Type B pancreatic cell (in vitro differentiated cells): ENCODE results near the gene LIPM. TPM values are rescaled to one million over a fixed set of nuclear protein-coding genes. Genes with fewer than 3 reads are reported as not detected.
A peak's percentile ranks its signal among the peaks of the same experiment; 100 is the strongest.

Experiments
- DNase-seq: peaks from one replicate; pipeline ENCODE4 v3.0.0; 2021; ENCODE audit warnings: mixed read lengths; ENCODE audit not compliant: unreplicated experiment; ENCODE audit errors: extremely low spot score
- H3K27ac Mint-ChIP-seq: 2 replicates; pipeline ENCODE4 v1.8.0; 2021; ENCODE audit warnings: mild to moderate bottlenecking, mixed read lengths
- H3K27me3 Mint-ChIP-seq: 2 replicates; pipeline ENCODE4 v1.8.0; 2021; ENCODE audit warnings: mixed read lengths
- H3K36me3 Mint-ChIP-seq: 2 replicates; pipeline ENCODE4 v1.8.0; 2021; ENCODE audit warnings: mixed read lengths
- H3K4me1 Mint-ChIP-seq: one replicate; pipeline ENCODE4 v1.8.0; 2021; ENCODE audit warnings: mixed read lengths; ENCODE audit not compliant: unreplicated experiment
- H3K4me3 Mint-ChIP-seq: 2 replicates; pipeline ENCODE4 v1.8.0; 2021; ENCODE audit warnings: mild to moderate bottlenecking, mixed read lengths
- H3K9me3 Mint-ChIP-seq: 2 replicates; pipeline ENCODE4 v1.8.0; 2021; ENCODE audit warnings: mixed read lengths
- total RNA-seq: library from RNA; stranded (reverse); gene quantifications from 2 replicates; pipeline ENCODE4 v1.2.1, GENCODE V29; 2021; ENCODE audit warnings: low replicate concordance
- TF ChIP-seq, protein P1 (sequence below): fragments of 200-600 bp; sonication (generic); conservative IDR thresholded peaks from 2 replicates; pipeline ENCODE4 v1.5.0; 2021; ENCODE audit warnings: antibody characterized with exemption, mild to moderate bottlenecking

Gene LIPM
- total RNA-seq, 1 donor from 2014 or later = not detected

DNA sequence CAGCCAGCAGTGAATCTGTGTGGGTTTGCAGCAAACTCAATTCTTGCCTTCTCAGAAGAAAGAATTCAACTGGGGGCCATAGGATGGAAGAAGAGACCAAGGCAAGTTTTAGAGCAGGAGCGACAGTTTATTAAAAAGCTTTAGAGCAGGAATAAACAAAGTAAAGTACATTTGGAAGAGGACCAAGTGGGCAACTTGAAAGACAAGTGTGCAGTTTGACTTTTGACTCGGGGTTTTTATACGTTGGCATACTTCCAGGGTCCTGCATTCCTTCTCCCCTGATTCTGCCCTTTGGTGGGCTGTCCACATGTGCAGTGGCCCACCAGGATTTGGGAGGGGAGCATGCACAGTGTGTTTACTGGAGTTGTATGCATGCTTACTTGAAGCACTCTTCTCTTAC lies 52.2 kb downstream of the LIPM start:
- H3K9me3 Mint-ChIP-seq = no peaks in the 10 kb centered on the region
- no peak overlapping the region for H3K4me3 Mint-ChIP-seq

DNA sequence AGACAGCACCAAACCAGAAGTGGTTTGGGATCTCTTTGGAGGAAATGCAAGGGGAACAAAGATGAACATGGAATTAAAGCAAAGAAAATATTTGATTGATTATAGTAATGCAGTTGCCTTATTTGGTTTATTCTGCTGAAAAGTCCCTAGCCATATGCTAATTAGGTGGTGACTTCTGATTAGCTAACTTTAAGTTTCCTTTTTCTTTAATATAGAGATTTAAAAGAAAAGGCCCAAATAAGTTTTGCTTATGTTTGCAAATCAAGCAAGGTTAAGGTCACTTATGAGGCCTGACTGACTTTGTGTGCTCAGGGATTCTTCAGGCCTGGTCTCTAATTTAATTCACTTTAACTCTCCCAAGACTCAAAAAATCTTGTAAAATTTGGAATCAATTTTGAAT lies 55.3 kb downstream of the LIPM start:
- no peak overlapping the region for H3K4me3 Mint-ChIP-seq
- no peaks in the 10 kb centered on the region for H3K9me3 Mint-ChIP-seq
- DNase-seq = no peak
- no peaks in the 10 kb centered on the region for H3K36me3 Mint-ChIP-seq
- peaks cover 7% of the 10 kb centered on the region for H3K4me1 Mint-ChIP-seq
- H3K27ac Mint-ChIP-seq = no peak overlapping the region
- TF ChIP-seq, protein P1, sequence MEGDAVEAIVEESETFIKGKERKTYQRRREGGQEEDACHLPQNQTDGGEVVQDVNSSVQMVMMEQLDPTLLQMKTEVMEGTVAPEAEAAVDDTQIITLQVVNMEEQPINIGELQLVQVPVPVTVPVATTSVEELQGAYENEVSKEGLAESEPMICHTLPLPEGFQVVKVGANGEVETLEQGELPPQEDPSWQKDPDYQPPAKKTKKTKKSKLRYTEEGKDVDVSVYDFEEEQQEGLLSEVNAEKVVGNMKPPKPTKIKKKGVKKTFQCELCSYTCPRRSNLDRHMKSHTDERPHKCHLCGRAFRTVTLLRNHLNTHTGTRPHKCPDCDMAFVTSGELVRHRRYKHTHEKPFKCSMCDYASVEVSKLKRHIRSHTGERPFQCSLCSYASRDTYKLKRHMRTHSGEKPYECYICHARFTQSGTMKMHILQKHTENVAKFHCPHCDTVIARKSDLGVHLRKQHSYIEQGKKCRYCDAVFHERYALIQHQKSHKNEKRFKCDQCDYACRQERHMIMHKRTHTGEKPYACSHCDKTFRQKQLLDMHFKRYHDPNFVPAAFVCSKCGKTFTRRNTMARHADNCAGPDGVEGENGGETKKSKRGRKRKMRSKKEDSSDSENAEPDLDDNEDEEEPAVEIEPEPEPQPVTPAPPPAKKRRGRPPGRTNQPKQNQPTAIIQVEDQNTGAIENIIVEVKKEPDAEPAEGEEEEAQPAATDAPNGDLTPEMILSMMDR = no peak
- no peaks in the 10 kb centered on the region for H3K27me3 Mint-ChIP-seq

More for the DNA sequence above, 52.2 kb downstream of the LIPM start:
- peak overlapping the region; percentile 9 for H3K27ac Mint-ChIP-seq
- DNase-seq = no peak
- peaks cover 11% of the 10 kb centered on the region for H3K4me1 Mint-ChIP-seq
- no peaks in the 10 kb centered on the region for H3K36me3 Mint-ChIP-seq
- TF ChIP-seq, protein P1 = no peak
- H3K27me3 Mint-ChIP-seq = no peaks in the 10 kb centered on the region

DNA sequence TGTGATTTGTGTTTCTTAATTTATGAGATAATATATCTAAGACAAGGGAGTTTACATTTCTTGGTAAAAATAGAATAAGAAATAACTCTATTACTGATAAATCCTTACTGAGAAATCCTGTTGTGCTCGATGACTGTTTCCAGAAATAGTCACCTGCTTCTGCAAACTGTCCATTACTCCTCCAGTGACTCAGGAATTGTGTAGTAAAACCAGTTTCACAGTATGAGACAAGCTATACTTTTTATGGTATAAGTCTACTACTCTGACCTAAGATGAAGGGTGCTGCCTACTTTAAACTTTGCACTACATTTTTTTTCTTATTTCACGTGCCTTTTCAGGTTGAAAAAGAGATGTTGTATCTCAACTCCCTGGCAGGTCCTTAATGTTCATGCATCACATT lies 56.0 kb downstream of the LIPM start:
- H3K9me3 Mint-ChIP-seq = no peaks in the 10 kb centered on the region
- DNase-seq = no peak
- TF ChIP-seq, protein P1 = no peak
- no peaks in the 10 kb centered on the region for H3K36me3 Mint-ChIP-seq
- H3K4me1 Mint-ChIP-seq = peaks cover 5% of the 10 kb centered on the region
- H3K4me3 Mint-ChIP-seq = no peak overlapping the region
- H3K27me3 Mint-ChIP-seq = no peaks in the 10 kb centered on the region
- peak overlapping the region; percentile 38 for H3K27ac Mint-ChIP-seq

DNA sequence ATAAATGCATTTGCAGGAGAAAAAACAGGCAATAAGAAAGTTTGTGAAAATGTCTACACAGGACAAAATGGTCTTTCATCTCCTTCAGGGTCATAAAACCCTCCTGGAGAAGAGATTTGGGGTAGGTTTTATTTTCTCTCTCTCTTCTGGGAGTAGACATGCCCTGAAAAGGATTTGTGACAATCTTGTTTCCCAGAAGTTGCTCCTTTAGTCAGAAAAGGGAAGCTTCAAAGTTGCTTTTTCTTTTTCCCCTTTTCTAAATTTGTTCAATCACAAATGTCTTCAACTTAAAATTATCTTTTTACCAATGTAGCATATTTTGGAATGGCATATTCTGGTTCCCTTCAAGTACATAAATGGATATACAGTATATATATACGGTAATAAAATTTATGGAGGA lies 58.5 kb downstream of the LIPM start:
- H3K27ac Mint-ChIP-seq = no peak overlapping the region
- no peaks in the 10 kb centered on the region for H3K9me3 Mint-ChIP-seq
- H3K27me3 Mint-ChIP-seq = no peaks in the 10 kb centered on the region
- no peak for DNase-seq
- no peaks in the 10 kb centered on the region for H3K36me3 Mint-ChIP-seq
- TF ChIP-seq, protein P1 = no peak
- no peaks in the 10 kb centered on the region for H3K4me1 Mint-ChIP-seq
- H3K4me3 Mint-ChIP-seq = no peak overlapping the region

DNA sequence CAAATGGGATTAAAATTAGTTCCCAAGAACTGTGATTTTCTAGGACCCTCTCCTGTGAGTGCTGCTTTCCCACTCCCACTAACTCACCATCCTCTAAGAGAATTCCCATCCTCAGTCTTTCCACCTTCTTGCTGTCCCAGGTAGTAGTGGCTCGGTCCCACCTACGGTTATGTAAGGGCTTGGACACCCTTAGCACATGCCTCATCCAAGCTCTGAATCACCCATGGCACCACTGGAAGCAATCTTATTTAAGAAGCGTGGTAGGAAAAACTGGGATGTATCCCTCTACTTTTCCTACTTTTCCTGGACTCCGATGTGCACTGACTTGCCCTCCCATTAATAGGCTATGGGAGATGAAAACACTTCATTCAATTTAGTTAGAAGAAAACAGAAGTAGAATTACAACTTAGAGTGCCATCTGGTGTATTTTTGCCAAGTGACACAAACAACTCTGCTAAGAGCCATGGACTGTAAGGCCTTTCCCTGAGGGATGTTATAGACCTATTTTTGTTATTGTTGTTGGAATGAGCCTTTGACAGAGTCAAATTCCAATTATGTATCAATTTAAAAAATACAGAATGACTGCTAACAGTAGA lies 62.8 kb downstream of the LIPM start:
- H3K36me3 Mint-ChIP-seq = no peaks in the 10 kb centered on the region
- TF ChIP-seq, protein P1 = no peak
- no peak overlapping the region for H3K4me3 Mint-ChIP-seq
- no peak for DNase-seq
- no peaks in the 10 kb centered on the region for H3K27me3 Mint-ChIP-seq
- no peak overlapping the region for H3K27ac Mint-ChIP-seq
- peaks cover 3% of the 10 kb centered on the region for H3K9me3 Mint-ChIP-seq
- no peaks in the 10 kb centered on the region for H3K4me1 Mint-ChIP-seq

DNA sequence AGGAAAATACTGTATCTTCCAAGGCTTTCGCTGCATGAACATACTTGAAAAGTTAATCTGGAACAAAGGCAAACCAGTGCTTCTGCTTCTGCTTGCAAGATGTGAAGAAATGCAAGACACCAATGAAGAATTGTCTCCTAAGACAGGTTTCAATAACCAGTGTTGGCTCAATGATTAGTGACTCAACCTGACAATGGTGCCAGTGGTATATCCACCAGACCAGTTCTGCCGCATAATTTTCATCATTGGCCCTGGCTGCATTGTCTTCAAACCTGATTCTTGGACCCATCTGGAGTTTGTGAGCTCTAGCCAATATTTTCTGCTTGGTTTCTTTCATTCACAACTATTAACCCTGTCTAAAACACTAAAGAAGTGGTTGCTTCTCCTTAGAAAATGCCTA lies 63.9 kb downstream of the LIPM start:
- Mint-ChIP-seq H3K27ac (no peak overlapping the region), H3K9me3 (peaks cover 3% of the 10 kb centered on the region), H3K27me3 (no peaks in the 10 kb centered on the region), H3K4me1 (no peaks in the 10 kb centered on the region), H3K4me3 (no peak overlapping the region), H3K36me3 (no peaks in the 10 kb centered on the region)
- TF ChIP-seq, protein P1 = no peak
- no peak for DNase-seq
